ENCODE data around the gene ADCY2.

ADCY2 gene

DNA sequence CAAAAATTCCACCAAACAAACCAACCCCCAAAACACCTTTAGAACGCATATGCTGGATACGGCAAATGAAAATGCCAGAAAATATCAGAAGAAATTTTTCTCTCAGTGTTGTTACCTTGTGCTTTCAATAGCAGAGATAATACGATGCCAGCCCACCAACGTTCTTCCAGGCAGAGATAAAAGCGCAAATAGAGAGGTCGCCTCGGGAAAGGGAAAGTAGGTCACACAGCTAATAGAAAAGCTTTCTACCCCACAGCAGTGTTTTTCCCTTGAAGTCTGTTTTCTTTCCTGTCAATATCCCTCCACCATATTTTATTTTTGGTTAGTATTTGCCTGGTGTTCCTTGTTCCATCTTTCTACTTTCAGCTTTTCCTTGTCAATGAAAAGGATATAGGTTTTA, 353.7 kb downstream of the ADCY2 start:
- no peak for DNase-seq (ENCODE audit: low read depth)

DNA sequence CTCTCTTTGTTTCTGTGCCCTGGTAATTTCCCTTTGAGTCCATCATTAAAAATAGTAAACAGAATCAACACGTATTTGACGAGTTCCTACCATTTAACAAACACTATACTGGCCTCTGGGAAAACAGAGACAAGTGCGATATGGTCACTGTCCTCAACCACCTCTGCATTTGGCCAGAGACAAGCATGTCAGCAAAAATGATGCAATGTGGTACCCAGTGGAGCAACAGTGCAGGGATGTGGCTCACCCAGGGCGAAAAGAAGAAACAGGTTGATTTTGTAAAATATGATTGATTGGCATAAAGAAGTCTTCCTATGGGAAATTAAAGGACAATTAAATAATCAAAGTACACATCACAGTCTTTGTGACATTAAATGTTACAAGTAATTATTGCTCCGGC, 355.9 kb downstream of the ADCY2 start:
- DNase-seq (ENCODE audit: low read depth), result no peak

DNA sequence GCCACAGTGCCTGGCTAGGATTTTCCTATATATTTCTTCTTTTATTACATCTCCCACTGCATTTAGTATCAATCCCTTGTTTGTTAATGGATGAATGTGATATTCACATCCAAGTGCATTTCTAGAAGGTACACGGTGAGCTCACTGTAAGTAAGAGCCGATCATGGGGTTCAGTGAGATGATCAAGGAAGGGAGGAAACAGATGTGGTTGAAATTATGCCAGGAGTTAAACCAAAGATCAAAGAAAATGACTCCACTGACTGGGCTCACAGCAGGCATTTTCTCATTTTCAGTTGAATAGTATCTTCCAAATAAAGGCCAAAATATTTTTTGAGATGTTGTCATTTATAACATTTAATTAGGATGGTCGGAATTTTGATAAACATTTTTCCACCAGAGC, 357.2 kb downstream of the ADCY2 start:
- no peak for DNase-seq (ENCODE audit: low read depth)

DNA sequence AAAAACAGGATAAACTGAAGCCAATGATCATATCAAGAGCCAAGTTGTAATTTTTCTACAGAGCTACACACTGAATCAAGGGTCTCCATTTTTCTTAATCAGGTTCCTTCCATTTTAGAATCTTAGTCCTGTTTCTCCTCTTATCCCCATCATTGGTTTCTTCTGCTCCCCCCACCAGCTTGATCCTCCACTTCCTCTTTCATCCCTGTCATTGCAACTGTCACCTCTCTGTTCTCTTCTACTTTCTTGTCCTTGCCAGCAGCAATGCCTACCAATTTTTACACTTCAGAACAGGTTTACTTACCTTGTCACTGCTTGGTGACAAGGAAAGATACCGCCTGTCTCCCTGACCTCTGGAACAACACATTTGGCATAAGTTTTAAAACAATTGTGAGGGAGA, 357.7 kb downstream of the ADCY2 start:
- DNase-seq (ENCODE audit: low read depth), result no peak

DNA sequence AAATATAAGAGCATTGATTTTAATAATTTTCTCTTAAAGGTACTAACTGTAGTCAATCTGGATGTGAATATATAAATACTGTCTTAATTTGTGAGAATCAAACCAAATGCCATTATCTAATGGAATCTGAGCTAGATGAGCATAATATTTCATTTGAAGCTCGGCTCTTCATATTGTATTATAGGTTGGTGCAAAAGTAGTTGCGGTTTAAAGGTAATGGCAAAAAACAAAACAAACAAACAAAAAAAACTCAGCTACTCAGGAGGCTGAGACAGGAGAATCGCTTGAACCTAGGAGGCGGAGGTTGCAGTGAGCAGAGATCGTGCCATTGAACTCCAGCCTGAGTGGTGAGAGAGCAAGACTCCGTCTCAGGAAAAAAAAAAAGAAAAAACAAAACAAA, 358.6 kb downstream of the ADCY2 start:
- DNase-seq (ENCODE audit: low read depth), result no peak

DNA sequence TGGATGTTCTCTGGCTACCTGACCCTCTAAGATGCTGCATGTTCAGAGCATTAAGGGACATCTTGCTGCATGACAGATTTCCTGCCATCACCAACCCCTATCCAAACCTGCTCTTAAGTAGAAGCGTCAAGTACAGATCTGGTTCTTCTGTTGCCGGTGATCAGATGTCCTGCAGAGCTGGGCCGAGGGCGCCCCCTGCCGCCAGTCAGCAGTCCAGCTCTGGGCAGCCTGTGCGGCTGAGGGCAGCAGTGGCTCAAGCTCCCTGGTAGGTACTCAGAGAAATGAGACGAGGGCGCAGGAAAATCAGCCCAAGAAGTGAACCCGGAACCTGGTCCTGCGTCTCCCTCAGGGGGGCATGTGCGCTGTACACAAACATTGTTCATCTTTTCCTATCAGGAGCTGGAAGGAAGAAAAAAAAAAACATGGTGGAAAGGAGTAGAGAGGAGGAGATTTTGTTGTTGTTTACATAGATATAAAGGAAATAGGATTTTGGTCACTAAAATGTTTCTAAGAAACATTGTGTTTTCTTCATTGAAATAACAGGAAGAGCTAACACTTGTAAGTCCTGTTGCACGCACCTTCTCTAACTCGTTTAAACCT, 359.2 kb downstream of the ADCY2 start:
- no peak for DNase-seq (ENCODE audit: low read depth)

DNA sequence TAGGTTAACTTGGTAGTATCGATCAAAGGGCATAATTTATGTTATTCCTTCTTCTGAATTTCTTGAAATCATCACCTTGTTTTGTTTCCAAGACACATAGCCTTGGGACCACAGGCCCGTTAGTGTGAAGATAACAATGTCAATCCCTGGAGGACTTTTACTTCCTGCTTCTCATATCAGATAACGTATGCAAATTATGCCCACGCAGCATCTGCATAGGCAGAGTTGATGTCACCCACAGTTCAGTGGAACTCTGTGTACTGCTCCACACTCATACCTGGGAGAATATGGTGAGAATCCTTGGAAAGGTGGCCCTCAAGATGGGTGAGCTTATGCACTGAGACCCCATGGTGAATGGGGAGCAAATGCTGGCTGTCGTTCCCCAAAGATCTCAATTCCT, 360.0 kb downstream of the ADCY2 start:
- no peak for DNase-seq (ENCODE audit: low read depth)

DNA sequence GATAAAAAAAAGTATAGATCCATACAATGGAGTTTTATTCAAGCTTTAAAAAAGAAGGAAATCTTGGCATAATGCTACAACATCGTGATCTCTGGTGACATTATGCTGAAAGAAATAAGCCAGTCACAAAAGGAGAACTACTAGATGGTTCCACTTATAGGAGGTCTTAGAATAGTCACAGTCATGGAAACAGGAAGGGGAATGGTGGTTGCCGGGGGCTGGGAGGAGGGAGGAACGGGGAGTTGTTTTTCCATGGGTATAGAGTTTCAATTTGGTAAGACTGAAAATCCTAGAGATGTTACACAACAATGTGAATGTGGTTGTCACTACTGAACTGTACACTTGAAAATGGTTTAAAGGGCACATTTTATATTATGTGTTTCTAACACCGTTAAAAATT, 360.5 kb downstream of the ADCY2 start:
- DNase-seq (ENCODE audit: low read depth), result no peak

DNA sequence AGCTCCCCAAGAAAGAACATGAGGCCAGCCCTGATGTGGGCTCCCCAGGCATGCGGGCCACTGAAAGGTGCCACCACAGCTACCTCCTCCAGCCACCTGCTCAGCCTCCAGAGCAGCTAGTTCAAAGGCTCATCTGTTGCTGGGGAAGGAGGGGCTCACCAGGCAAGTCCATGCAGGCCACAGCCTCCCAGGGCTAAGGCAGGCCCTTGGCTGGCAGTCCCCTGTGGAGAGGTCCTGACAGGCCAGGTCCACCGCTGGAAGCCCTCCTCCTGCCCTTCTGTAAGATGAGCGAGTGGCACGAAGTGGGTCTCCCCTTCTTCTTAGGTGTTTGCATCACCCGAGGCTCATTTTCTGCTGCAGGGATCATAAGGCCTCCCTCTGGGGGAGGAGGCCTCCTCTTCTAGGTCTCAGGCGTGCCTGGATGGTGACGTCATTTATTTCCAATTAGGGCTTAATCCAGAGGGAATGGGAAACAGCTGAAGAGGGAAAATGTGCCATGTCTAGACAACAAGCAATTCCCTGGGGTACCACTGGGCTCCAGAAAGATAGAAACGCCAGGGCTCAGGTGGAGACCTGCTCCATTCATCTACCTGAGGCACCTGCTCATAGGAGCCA, 363.4 kb downstream of the ADCY2 start:
- DNase-seq (ENCODE audit: low read depth), result no peak

DNA sequence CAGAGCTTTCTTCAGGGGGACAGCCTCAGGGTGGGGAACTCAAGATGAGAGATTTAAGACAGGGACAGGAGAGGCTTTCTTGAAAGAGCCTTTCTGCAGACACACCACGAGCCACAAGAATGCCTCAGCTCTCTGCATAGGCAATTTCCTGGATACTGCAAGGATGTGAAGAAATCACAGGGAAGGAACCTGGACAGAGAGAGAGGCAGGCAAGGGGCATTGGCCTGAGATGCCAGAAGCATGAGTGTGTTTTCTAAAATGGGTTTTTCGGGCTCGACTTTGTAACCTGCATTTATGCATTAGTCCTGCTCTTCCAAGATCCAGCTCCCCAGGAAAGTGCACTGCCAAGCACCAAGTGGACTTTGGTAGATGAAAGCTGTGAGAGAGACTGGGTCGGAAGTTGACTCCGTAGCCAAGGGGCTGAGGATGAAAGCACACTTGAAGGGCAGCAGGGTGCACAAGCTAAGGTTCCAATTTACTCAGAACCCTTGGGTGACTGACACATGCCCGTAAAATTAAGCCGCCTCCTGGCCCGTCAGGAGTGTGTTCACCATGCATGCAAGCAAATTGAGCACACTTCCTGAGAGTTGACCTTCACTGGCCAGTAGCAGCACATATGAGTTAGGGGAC, 364.1 kb downstream of the ADCY2 start:
- no peak for DNase-seq (ENCODE audit: low read depth)

DNA sequence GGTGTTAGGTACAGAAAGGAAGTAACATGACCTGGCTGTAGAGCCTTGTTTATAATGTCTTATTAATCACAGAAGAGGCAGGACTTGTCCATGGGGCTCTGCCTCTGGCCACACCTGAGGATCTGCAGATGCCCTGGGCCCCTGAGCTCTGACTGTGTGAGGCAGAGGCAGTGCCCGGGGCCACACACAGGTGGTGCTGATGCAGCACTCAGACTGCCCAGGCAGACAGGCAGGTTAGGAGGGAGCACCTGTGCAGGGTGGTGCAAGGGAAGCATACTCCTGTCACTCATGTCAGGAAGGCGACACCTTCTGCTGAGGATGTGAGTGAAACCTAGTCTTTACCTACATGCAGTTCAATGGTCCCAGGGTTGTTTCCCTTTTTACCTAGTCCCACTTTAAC, 366.3 kb downstream of the ADCY2 start:
- DNase-seq (ENCODE audit: low read depth), result no peak

DNA sequence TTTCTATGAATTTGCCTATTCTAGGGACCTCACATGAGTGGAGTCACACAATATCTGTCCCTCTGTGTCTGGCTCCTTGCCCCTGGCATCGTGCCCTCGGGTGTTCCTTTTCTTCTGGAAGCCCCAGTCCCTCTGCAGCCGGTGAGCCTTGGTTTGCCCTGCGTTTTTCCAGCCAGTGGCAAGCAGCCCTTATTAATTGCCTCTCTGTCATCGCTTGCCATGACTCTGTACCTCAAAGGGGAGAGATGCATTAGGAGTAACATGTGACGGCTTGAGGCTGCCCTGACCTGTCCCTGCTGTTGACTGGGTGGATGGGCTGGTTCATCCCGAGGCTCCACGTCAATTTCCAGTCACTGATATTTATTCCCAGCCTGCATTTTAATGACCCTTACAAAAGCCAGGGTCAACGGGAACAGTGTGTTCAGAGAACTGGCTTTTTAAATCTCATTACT, 367.7 kb downstream of the ADCY2 start:
- DNase-seq (ENCODE audit: low read depth), result no peak

DNA sequence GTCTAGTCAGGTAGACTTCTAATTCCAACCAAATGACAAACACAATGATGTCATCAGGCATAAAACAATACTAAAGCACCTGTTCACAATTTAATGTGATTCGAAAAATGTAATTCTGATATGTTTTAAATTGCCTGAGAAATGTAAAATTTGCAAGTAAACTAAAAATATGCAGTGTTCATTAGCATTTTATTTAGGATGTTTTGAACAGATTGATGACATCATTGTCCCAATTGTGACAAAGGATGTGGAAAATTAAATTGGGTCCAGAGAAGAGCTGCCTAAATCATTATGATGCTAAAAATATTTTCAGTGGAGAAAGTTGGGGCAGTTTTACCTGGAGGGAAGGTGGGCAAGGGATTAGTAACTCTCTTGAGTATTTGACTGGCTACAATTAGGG, 368.5 kb downstream of the ADCY2 start:
- DNase-seq (ENCODE audit: low read depth), result no peak

DNA sequence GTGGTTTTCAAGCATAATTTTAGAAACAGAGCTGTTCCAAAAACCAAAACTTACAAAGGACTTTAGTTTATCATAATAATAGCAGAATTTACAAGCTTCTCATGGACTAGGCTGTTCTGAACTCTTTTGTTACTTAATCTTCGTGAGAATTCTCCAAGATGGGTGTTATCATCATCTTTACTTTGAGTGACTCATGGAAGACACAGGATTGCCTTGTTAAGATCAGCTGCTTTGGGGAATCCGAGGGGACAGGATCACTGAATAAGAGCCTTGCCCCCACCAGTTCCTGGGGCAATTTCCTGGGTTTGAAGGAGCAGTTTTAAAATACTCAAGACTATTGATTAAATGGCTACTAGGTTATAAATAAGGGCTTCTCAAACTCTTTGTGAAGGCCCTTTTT, 374.5 kb downstream of the ADCY2 start:
- DNase-seq (ENCODE audit: low read depth), result no peak

DNA sequence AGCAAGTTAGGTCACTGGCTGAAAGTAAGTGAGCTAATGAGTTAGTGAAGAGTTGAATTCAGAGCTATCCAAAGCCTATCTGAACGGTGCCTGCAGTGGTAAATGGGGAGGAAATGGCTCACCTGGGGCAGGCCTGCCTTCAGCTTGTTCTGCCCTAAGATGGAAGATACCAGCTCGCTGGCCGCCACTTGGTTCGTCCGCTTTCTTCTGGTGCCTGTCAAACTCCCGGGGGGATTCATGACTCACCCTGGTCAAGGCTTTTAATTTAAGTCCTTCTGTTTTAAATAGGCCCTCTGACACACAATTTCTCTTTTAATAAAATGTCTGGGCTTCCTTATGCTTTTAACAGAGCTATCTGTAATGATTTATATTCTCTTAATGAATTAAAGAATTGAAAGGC, 376.2 kb downstream of the ADCY2 start:
- DNase-seq (ENCODE audit: low read depth), result no peak

DNA sequence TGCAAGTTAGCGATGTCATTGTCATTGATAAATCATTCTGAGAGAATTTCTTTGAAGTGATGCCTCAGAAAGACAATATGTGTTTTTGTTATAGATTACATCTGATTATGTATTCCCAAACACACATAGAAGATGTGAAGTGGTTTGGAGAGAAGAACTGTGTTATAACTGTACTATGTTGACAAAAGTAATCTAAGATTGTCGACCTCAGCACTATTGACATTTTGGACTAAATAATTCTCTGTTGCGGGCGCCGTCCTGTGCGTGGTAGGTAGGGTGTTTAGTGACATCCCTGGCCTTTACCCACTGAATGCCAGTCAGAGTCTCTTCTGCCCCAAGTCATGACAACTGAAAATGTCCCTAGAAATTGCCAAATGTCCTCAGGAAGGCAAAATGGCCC, 377.2 kb downstream of the ADCY2 start:
- no peak for DNase-seq (ENCODE audit: low read depth)

DNA sequence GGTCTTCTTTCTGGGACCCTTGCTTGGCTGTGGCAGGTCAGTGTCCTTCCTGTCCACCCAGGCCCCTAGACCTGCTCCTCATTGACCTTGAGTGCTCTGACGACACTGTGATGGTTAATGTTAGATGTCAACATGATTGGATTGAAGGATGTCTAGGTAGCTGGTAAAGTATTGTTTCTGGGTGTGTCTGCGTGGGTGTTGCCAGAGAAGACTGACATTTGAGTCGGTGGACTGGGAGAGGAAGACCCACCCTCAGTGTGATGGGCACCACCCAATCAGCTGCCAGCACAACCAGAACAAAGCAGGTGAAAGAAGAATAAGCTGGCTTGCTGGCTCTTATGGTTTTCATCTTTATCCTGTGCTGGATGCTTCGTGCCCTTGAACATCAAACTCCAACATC, 380.5 kb downstream of the ADCY2 start:
- DNase-seq (ENCODE audit: low read depth), result no peak

DNA sequence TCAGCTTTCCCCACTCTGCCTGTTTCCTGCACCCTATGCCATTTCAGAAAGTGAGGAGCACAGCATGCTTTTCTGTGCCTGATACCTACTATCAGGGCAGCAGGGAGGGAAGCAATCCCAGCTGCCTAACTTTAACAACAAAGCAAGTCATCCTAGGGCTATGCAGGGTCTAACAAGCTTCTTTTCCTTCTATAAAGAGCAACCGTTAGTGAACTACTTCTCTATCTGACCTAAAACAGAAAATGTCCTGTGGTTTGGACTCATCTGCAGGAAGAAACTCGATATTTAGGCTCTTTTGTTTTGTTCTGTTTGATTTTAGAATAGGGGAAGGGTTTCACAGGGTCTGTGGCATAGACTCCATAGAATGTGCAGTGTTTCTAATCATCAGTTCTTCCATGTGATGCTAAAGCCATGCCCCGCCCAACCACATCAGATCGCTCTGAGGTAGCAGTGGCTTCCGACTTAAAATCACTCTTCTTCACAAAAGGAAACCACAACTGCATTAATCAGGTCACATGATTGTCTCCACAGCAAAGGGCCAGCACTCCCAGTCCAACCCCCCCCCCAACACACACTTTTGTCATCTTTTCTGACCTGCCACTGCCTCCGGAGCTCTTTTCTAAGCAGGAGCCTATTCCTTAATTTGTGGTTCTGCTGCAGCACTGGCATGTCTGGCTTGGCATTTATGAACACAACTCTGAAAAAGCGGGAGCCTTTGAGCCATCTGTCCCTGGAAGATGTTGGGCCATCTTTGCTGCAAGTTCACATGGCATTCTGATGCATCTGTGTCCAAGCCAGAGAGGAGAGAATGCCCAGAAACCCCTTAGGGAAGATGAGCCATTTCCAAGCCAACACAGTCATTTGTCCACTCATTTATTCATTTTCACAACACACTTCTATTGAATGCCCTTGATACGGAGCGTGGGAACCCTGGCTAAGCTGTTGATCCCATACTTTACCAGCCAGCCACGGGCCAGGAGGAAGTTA, 383.4 kb downstream of the ADCY2 start:
- DNase-seq (ENCODE audit: low read depth), result no peak

DNA sequence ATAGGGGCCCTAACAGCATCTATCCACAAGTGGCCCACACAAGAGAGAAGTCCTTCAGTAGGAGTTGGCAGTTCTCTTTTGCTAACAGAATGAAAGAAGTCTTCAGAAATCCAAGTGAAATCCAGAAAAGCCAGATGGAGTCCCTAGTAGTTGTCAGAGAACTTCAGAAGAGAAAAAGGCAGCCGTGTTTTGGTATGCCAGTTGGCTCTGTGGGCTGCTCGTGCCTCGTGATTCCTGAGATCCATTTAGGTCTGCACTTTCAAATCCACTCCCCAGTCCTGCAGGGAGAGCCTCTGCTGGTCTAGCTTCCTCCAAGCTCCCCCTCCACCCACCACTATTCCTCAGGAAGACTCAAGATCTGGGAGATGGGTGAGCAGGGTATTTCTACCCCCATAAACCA, 386.0 kb downstream of the ADCY2 start:
- DNase-seq (ENCODE audit: low read depth), result no peak

DNA sequence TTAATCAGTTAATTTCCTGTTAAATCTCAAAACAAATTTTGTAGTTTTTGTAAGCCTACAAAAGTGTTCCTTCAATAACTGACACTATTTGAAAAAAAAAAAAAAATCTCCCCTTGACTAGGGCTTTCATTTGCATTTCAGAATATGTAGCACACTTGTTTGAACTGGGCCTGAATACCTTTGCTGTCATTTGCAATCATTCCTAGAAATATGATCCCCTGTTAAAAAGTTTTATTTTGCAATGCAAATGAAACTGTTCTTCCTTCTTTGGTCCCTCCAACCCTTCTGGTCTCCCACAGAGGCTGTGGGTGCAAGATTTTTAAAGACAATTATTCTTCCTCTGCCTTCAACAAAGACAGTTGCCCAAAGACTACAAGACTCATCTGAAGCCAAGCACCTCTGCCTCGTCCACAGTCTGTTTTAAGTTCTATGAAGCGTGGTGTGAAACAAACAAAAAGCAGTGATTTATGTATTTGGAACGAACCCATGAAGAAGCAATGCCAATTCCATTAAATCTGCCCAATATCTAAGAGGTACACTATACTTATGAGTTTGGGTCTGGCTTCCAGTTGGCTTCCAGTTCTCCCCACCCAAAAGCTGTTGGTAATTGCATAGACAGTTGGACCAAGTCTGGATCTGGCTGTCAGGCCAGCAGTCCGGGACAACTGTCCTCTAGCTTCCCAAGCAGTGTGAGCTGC, 388.9 kb downstream of the ADCY2 start:
- DNase-seq (ENCODE audit: low read depth), result no peak

DNA sequence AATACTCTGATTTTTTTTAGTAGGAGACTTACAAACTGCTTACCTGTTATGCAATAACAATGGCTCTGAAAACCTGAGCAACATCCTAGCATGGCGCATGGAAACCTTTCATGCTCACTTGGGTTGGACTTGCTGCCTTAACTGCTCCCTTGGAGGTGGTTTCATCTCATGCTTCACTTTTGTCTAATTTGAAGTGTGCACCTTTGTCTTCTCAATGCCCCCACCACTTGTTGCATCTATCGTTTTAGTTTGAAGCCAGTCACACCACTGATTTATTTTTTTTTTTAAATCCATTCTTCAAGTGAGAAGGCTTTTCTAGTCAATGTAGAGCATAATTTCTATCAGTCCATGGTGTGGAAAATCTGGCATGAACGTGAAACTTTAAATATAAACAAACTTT, 391.8 kb downstream of the ADCY2 start:
- no peak for DNase-seq (ENCODE audit: low read depth)

DNA sequence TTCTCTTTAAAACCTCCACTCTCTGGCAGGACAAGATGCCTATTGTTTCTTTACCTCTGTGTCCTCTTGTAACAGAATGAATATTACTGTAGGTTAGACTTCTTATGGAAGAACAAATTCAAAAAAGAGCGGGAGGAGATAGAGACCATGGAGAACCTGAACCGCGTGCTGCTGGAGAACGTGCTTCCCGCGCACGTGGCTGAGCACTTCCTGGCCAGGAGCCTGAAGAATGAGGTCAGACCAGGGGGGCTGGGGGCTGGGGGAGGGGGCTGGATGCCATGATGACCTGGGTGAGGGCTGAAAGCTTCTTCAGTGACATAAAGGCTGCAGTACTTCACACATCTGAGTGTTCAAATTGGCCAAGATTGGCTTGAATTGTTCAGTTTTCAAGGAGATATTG, 393.6 kb downstream of the ADCY2 start:
- no peak for DNase-seq (ENCODE audit: low read depth)
